ENCODE data around the gene PPP1R13B. TPM values are rescaled to one million over a fixed set of nuclear protein-coding genes. Genes with fewer than 3 reads are reported as not detected.

The PPP1R13B gene
- total RNA-seq, 4 donors from 2014 or later, result 12.7 to 25.0 (median 20.6) TPM

- Histone ChIP-seq H3K27ac (peak overlapping the region in 2 of 4 donors; percentile 21), H3K9me3 (no peaks in the 10 kb centered on the region), H3K36me3 (no peaks in the 10 kb centered on the region), H3K27me3 (no peaks in the 10 kb centered on the region), H3K4me1 (peaks cover 12 to 46% (median 19%) of the 10 kb centered on the region in 3 donors), H3K4me3 (no peak overlapping the region)
- no peak for TF ChIP-seq CTCF (IDR thresholded peaks at IDR 0.05)
- no peak for TF ChIP-seq POLR2A (IDR thresholded peaks at IDR 0.05)
- intact Hi-C loops (cut with DNase I), result no loop called here
- no peak for DNase-seq
- WGBS, 2 donors, result 68 to 71% methylated on average over 13 to 15 of the region's 18 CpGs
These were observed 12.2 kb upstream of the PPP1R13B start for GRCh38 chr14:103859416-103860202.

GRCh38 chr14:103858063-103858781, 10.8 kb upstream of the PPP1R13B start:
- H3K4me3 ChIP-seq, result no peak overlapping the region
- intact Hi-C loops (cut with DNase I), result no loop called here
- no peak for DNase-seq
- H3K4me1 ChIP-seq, result peaks cover 18 to 60% (median 31%) of the 10 kb centered on the region in 3 donors
- no peaks in the 10 kb centered on the region for H3K27me3 ChIP-seq
- no peaks in the 10 kb centered on the region for H3K36me3 ChIP-seq
- 80 to 83% methylated on average over 9 of the region's 13 CpGs for WGBS, 2 donors
- H3K9me3 ChIP-seq, result no peaks in the 10 kb centered on the region
- H3K27ac ChIP-seq, result no peak overlapping the region
- TF ChIP-seq POLR2A (IDR thresholded peaks at IDR 0.05) (no peak), CTCF (IDR thresholded peaks at IDR 0.05) (no peak)

- intact Hi-C loops (cut with DNase I), result no loop called here
- H3K36me3 ChIP-seq, result no peaks in the 10 kb centered on the region
- DNase-seq, result no peak
- no peak overlapping the region for H3K27ac ChIP-seq
- 89 to 91% methylated on average over 5 of the region's 6 CpGs for WGBS, 2 donors
- peaks cover 18 to 68% (median 31%) of the 10 kb centered on the region in 3 donors for H3K4me1 ChIP-seq
- no peaks in the 10 kb centered on the region for H3K9me3 ChIP-seq
- no peak overlapping the region for H3K4me3 ChIP-seq
- H3K27me3 ChIP-seq, result no peaks in the 10 kb centered on the region
- TF ChIP-seq POLR2A (IDR thresholded peaks at IDR 0.05) (no peak), CTCF (IDR thresholded peaks at IDR 0.05) (no peak)
These were observed 9.9 kb upstream of the PPP1R13B start for GRCh38 chr14:103857256-103857655.

- Histone ChIP-seq H3K4me1 (peaks cover 18 to 63% (median 31%) of the 10 kb centered on the region in 3 donors), H3K9me3 (no peaks in the 10 kb centered on the region), H3K36me3 (no peaks in the 10 kb centered on the region), H3K27ac (peak overlapping the region in 2 of 4 donors; percentile 78 to 81), H3K4me3 (no peak overlapping the region), H3K27me3 (no peaks in the 10 kb centered on the region)
- TF ChIP-seq CTCF (IDR thresholded peaks at IDR 0.05) (no peak), POLR2A (IDR thresholded peaks at IDR 0.05) (no peak)
- WGBS, 2 donors, result 44 to 55% methylated on average over 5 to 7 of the region's 7 CpGs
- DNase-seq, result no peak
- intact Hi-C loops (cut with DNase I), result no loop called here
These were observed 9.2 kb upstream of the PPP1R13B start for GRCh38 chr14:103856607-103857006.

GRCh38 chr14:103856105-103856504, 8.7 kb upstream of the PPP1R13B start:
- 55 to 57% methylated on average over 4 to 7 of the region's 8 CpGs for WGBS, 2 donors
- H3K36me3 ChIP-seq, result no peaks in the 10 kb centered on the region
- no peaks in the 10 kb centered on the region for H3K27me3 ChIP-seq
- no peak for DNase-seq
- intact Hi-C loops (cut with DNase I), result no loop called here
- H3K4me3 ChIP-seq, result no peak overlapping the region
- H3K4me1 ChIP-seq, result peaks cover 18 to 62% (median 31%) of the 10 kb centered on the region in 3 donors
- no peaks in the 10 kb centered on the region for H3K9me3 ChIP-seq
- peak overlapping the region; percentile 77 to 84 (median 80) for H3K27ac ChIP-seq
- no peak for TF ChIP-seq POLR2A (IDR thresholded peaks at IDR 0.05)
- no peak for TF ChIP-seq CTCF (IDR thresholded peaks at IDR 0.05)

Data from esophagus squamous epithelium (tissue), 5 donors.